Esophagus muscularis mucosa (tissue), 4 donors: ENCODE results near the gene ZRANB1.
"Not testable (repeated sequence)": the region's sequence is repeated elsewhere in the genome, so short reads cannot be mapped to it uniquely, and the experiment has no call there.

ENCODE experiments used
- EP300 ChIP-seq: sonication (generic); formaldehyde crosslinking; IDR thresholded peaks from one replicate; pipeline ENCODE4 v1.6.1; 2017; ENCODE audit warnings: antibody characterized with exemption
- POLR2A ChIP-seq: fragments of 450-650 bp; IDR thresholded peaks from one replicate; pipeline ENCODE4 v1.6.1; 2017; ENCODE audit warnings: antibody characterized with exemption, moderate library complexity, mild to moderate bottlenecking, low read depth
- POLR2AphosphoS5 ChIP-seq, 2 donors: sonication (generic); formaldehyde crosslinking; IDR thresholded peaks; one replicate each; pipeline ENCODE4 v1.6.1; 2017; ENCODE audit warnings: antibody characterized with exemption in 2 of 2
- TF ChIP-seq, protein P1 (sequence below), 3 experiments: fragments of 200-600 bp in 2 of 3; fragments of 450-650 bp in 1 of 3; sonication (generic) in 2 of 3; IDR thresholded peaks; one replicate each; pipeline ENCODE4 v1.5.1; 2017 to 2019; ENCODE audit warnings: antibody characterized with exemption in 3 of 3, mild to moderate bottlenecking in 2 of 3, moderate library complexity in 1 of 3

DNA sequence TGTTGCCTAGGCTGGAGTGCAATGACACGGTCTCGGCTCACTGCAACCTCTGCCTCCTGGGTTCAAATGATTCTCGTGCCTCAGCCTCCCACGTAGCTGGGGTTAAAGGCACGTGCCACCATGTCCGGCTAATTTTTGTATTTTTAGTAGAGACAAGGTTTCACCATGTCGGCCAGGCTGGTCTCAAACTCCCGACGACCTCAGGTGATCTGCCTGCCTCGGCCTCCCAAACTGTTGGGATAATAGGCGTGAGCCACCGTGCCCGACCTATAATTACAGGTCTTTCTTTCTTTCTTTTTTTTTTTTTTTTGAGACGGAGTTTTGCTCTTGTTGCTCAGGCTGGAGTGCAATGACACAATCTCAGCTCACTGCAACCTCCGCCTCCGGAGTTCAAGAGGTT, 27.5 kb upstream of the ZRANB1 start:
- TF ChIP-seq EP300; POLR2A; POLR2AphosphoS5 (IDR thresholded peaks at IDR 0.05): not testable (repeated sequence)
- TF ChIP-seq, protein P1, sequence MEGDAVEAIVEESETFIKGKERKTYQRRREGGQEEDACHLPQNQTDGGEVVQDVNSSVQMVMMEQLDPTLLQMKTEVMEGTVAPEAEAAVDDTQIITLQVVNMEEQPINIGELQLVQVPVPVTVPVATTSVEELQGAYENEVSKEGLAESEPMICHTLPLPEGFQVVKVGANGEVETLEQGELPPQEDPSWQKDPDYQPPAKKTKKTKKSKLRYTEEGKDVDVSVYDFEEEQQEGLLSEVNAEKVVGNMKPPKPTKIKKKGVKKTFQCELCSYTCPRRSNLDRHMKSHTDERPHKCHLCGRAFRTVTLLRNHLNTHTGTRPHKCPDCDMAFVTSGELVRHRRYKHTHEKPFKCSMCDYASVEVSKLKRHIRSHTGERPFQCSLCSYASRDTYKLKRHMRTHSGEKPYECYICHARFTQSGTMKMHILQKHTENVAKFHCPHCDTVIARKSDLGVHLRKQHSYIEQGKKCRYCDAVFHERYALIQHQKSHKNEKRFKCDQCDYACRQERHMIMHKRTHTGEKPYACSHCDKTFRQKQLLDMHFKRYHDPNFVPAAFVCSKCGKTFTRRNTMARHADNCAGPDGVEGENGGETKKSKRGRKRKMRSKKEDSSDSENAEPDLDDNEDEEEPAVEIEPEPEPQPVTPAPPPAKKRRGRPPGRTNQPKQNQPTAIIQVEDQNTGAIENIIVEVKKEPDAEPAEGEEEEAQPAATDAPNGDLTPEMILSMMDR (IDR thresholded peaks at IDR 0.05), result not testable (repeated sequence)
